HG03039 (cell line): ENCODE data around the gene MIA2.

Source experiments
- ATAC-seq: cut with Tn5 transposase; IDR thresholded peaks from one replicate; pipeline ENCODE4 v1.9.1; 2021; ENCODE audit warnings: mild to moderate bottlenecking, moderate library complexity; ENCODE audit not compliant: unreplicated experiment

Gene MIA2

GRCh38 chr14:39376667-39377403 lies 143.1 kb downstream of the MIA2 start:
- ATAC-seq: no peak

DNA sequence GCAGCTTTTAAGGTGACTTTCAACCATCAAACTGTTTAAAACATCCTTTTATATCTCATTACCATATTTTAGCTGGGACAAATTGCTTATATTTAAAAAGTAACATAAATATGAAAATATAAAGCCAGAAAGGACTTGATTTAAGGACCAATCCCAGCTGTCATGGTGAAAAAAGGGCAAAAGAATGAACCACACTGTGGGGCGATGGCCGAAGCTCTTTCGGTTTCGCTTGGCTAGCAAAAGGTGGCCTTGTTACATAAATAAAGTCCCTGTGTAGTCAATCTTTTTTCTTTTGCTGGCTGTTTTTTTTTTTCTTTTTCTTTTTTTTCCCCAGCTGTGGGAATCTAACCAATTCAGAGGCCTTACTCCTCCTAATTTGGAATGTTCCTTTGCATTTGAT lies 147.7 kb downstream of the MIA2 start:
- ATAC-seq: no peak

DNA sequence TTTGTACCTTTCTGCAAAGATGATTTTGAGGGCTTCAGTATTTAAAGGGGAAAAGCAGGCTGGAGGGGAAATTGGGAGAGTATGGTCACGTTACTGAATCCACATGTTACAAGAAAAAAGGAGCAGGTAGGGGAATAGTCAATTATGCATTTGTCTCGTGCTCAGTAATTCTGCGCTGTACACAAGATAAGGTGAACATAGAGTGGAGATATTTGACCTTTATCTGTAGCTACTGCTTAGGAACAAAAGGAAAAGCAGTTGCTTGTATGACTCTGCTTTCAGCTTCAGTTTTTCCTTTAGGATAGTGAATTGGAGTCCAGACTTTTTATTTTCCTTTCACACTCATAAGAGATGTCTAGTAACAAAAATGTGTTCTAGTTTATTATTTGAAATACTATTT lies 148.7 kb downstream of the MIA2 start:
- ATAC-seq: no peak

- ATAC-seq: no peak
These were observed 149.4 kb downstream of the MIA2 start for GRCh38 chr14:39383026-39383660.

- no peak for ATAC-seq
These were observed 150.0 kb downstream of the MIA2 start for GRCh38 chr14:39383741-39384140.

- no peak for ATAC-seq
These were observed 150.5 kb downstream of the MIA2 start for GRCh38 chr14:39384177-39384576.

GRCh38 chr14:39393289-39393688 lies 159.6 kb downstream of the MIA2 start:
- ATAC-seq: no peak

- ATAC-seq: no peak
These were observed 162.0 kb downstream of the MIA2 start for GRCh38 chr14:39395555-39396254.

DNA sequence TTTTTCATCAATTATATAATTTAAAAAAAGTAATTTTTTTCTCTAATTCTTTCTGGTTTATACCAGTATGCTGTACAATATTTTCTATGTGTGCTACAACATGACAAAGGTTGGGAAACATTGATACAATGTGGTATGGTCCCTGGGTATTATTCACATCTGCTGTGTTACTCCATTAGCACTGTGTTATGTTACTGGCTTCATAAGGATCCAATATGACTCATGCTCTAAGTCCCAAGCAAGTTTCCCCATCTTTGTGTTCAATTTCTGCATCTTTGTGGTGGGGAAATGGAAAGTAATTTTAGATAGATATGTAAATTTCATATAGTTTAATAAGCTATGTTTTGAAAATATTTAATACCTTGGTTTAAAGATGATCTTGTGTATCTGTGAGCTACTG lies 162.7 kb downstream of the MIA2 start:
- no peak for ATAC-seq

DNA sequence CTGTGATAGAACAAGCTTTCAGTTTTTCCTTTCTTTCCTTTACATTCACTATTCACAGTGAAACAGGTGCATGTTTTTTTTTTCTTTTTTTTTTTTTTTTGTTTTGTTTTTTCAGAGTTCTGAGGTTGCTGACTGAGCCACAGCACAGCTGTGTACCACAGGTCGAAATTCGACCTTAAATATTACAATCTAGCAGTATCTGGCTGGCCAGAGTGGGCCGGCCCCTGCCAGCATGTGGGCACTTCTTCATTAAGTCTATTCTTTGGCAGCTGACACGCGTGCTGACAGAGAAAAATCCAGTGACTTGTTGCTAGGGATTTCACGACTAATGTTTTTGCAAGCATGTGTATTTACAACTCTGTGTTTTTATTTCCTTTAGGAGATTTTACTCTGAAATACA lies 164.7 kb downstream of the MIA2 start:
- no peak for ATAC-seq

DNA sequence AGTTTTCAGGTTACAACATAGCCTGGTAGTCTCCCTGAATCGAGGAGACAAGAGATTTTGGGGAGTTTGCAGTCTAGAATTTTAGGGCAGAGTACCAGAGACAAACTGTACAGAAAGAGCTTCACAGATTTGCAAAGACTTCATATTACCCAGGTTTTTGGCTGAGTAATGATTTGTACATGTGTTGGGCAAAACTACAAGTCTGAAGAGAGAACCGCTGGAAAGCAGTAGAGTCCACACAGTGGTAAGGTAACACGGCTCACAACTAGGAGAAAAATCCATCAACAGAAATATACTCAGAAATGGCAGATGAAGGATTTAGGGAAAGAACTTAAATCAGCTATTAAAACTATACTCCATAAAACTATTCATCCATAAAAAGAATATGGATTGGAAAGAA lies 172.8 kb downstream of the MIA2 start:
- no peak for ATAC-seq

DNA sequence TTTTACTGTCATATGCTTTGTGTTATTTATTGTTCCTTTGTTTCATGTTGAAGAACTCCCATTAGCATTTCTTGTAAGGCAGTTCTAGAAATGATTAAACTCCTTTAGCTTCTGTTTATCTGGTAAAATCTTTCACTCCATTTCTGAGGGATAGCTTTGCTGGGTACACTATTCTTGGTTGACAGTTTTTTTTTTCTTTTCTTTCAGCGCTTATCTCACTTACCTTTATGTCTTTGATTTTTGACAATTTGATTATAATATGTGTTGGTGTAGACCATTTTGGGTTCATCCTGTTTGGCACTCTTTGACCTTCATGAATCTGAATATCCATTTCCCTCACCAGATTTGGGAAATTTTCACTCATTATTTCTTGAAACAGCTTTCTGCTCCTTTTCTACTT lies 182.4 kb downstream of the MIA2 start:
- ATAC-seq: no peak

DNA sequence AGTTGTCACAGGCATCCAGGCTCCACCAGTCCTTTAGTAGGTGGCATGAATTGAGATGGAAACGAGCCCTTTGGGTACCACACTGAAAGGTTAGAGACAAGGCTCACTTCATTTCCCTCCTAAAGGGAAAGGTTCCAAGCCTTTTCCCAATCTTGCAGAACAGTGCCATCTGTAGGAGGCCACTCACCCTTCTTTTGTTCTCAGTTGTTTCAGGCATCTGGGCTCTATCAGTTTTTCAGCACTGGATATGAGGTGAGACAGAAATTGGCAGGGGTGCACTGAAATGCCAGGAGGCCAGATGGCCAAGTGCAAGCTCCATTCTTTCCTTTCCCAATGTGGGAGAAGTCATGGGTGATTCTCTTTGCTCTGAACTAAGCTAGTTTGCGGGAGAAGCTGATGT lies 183.3 kb downstream of the MIA2 start:
- no peak for ATAC-seq

DNA sequence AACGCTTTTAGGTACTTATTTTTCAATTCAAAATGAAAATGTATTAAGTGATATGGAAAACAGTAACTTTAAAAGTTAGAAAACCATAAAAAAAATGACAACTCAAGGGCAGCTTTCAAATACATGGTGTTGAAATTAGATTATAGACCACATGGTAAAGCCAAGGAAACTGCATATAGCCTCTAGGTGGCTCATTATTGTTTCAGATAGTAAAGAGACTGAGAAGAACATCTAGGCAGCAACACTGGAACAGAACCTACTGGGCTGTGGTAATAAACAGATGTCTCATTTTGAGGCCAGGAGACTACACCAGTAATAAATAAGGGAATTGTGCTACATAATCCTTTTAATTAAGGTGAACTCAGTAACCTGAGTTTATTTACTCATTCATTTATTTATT lies 185.6 kb downstream of the MIA2 start:
- no peak for ATAC-seq

DNA sequence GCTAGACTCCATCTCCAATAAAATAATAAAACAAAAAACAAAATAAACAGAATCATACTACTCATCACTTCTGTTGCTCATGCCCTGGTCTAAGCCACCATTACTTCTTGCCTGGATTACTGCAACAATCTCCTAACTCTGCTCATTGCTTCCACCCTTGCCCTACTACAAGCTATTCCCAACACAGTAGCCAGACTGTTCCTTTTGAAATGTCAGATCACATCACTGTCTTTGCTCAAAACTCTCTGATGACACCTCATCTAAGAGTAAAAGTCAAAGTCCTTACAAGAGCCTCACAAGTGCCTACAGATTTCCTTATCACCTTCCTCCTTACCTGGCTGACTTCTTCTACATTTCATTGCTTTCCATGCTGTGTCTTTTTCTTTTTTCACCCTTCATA lies 188.5 kb downstream of the MIA2 start:
- no peak for ATAC-seq

GRCh38 chr14:39423793-39424192 lies 190.1 kb downstream of the MIA2 start:
- no peak for ATAC-seq

- no peak for ATAC-seq
These were observed 192.2 kb downstream of the MIA2 start for GRCh38 chr14:39425947-39426346.

GRCh38 chr14:39426605-39427004 lies 192.9 kb downstream of the MIA2 start:
- no peak for ATAC-seq

DNA sequence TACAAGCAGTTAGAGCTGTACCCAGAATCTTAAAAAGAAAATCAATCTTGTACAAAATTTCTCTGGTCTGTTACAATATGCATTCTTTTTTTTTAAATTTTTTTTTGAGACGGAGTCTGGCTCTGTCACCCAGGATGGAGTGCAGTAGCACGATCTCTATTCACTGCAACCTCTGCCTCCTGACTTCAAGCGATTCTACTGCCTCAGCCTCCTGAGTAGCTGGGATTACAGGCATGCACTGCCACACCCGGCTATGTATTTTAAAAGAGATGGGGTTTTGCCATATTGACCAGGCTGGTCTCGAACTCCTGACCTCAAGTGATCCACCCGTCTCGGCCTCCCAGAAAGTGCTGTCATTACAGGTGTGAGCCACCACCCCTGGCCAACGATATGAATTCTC lies 194.4 kb downstream of the MIA2 start:
- ATAC-seq: no peak

DNA sequence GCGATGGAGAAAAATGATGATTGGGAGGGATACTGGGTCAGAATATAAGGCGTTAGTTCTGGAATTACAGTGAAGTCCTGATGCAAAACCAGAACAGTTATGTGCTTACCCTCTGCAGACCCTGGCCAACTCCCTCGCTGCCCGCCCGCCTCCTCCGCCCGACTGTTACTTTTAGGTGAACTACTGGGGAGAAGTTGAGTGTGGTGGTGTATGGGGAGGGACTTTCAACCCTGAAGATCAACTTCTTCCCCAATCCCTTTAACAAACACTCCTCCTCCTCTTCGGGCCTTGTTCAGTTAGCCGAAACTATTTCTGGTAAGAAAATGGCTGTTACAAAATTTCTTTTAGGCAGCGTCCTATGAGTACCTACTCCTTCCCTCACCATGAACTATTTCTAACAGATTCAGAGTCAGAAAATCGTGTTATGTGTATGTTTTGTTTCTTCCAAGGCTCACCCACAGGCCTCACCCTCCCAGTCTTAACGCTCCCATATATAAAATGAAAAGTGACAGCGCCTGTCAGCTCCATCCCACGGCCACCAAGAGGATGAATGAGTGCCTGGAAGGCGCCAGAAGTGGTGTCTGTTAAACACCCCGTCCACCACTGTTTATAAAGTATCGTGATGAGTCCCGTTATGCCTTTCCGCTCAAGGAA lies 197.2 kb downstream of the MIA2 start:
- ATAC-seq: peak; percentile 0

GRCh38 chr14:39431416-39432178 lies 197.9 kb downstream of the MIA2 start:
- peak; percentile 15 for ATAC-seq
